Transverse colon (tissue), 4 donors: ENCODE data around the gene MASP2.

ENCODE experiments used
- CTCF ChIP-seq, 5 experiments: fragments of 200-600 bp in 3 of 5; fragments of 450-650 bp in 2 of 5; sonication (generic) in 3 of 5; IDR thresholded peaks; 1 replicate in 2 of 5; 2 replicates in 3 of 5; pipeline ENCODE4 v1.5.1; 2016 to 2017; ENCODE audit warnings: antibody characterized with exemption in 5 of 5, inconsistent platforms in 3 of 5, mild to moderate bottlenecking in 2 of 5, moderate library complexity in 1 of 5
- EP300 ChIP-seq: sonication (generic); formaldehyde crosslinking; IDR thresholded peaks from one replicate; pipeline ENCODE4 v1.6.1; 2017; ENCODE audit warnings: antibody characterized with exemption, low read depth
- POLR2A ChIP-seq: fragments of 450-650 bp; IDR thresholded peaks from one replicate; pipeline ENCODE4 v1.6.1; 2016; ENCODE audit warnings: antibody characterized with exemption, mild to moderate bottlenecking, moderate library complexity
- POLR2AphosphoS5 ChIP-seq, 3 donors: sonication (generic); formaldehyde crosslinking; IDR thresholded peaks; one replicate each; pipeline ENCODE4 v1.6.1; 2016; ENCODE audit warnings: antibody characterized with exemption in 3 of 3

- TF ChIP-seq POLR2A: no peak
- TF ChIP-seq EP300: no peak
- TF ChIP-seq CTCF (IDR thresholded peaks at IDR 0.05): no peak
- peak in 2 of 3 donors; percentile 23 to 48 for TF ChIP-seq POLR2AphosphoS5 (IDR thresholded peaks at IDR 0.05)
These were observed 11.6 kb upstream of the MASP2 start for GRCh38 chr1:11058595-11059154.
